Endothelial cell (in vitro differentiated cells): Measurements from ENCODE around the gene TAS2R41. TPM values are rescaled to one million over a fixed set of nuclear protein-coding genes. Genes with fewer than 3 reads are reported as not detected.
"Not testable (repeated sequence)": the region's sequence is repeated elsewhere in the genome, so short reads cannot be mapped to it uniquely, and the experiment has no call there.

Experiments used
- DNase-seq: peaks from one replicate; pipeline ENCODE4 v3.0.0; 2021; ENCODE audit warnings: low spot score
- H3K27ac Mint-ChIP-seq: one replicate; pipeline ENCODE4 v1.8.0; 2021; ENCODE audit warnings: mixed read lengths, inconsistent platforms; ENCODE audit not compliant: unreplicated experiment
- H3K27me3 Mint-ChIP-seq: one replicate; pipeline ENCODE4 v1.8.0; 2021; ENCODE audit warnings: mild to moderate bottlenecking, moderate library complexity, mixed read lengths, inconsistent platforms; ENCODE audit not compliant: unreplicated experiment
- H3K36me3 Mint-ChIP-seq: one replicate; pipeline ENCODE4 v1.8.0; 2021; ENCODE audit warnings: mild to moderate bottlenecking, low read depth, mixed read lengths, inconsistent platforms; ENCODE audit not compliant: unreplicated experiment
- H3K4me1 Mint-ChIP-seq: one replicate; pipeline ENCODE4 v1.8.0; 2021; ENCODE audit warnings: mild to moderate bottlenecking, mixed read lengths, inconsistent platforms; ENCODE audit not compliant: unreplicated experiment
- H3K4me3 Mint-ChIP-seq: one replicate; pipeline ENCODE4 v1.8.0; 2021; ENCODE audit warnings: mild to moderate bottlenecking, mixed read lengths, inconsistent platforms; ENCODE audit not compliant: unreplicated experiment
- H3K9me3 Mint-ChIP-seq: one replicate; pipeline ENCODE4 v1.8.0; 2021; ENCODE audit warnings: mixed read lengths, inconsistent platforms; ENCODE audit not compliant: unreplicated experiment
- total RNA-seq: library from RNA; stranded (reverse); fragmentation: NEBNext Ultra II Directional; extraction: Animal tissue kit (Norgen Biotek cat#: 25700); gene quantifications from one replicate; pipeline ENCODE4 v1.2.1, GENCODE V29; 2021; ENCODE audit not compliant: unreplicated experiment
- TF ChIP-seq, protein P1 (sequence below): fragments of 200-600 bp; sonication (generic); IDR thresholded peaks from one replicate; pipeline ENCODE4 v1.5.0; 2021; ENCODE audit warnings: antibody characterized with exemption; ENCODE audit not compliant: unreplicated experiment

The TAS2R41 gene
- total RNA-seq, 1 donor from 2014 or later: not detected

DNA sequence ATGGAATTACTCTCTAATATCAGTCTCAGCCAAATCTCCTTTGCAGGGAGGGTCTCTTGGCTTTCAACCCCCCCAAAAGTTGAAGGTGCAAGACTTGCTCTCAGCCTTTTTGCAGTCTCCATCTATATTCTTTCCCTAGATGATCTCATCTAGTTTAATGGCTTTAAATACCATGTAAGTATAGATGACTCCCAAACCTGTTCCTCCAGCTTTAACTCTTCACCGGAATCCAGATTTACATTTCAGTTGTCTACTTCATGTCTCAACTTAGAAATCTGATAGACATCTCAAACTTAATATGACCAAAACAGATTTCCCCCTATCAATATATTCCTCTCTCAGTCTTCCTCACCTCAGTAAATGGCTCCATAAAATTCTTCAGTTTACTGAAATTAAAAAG is 9.9 kb upstream of the TAS2R41 start:
- no peak for DNase-seq
- Mint-ChIP-seq H3K27ac (no peak overlapping the region), H3K4me1 (no peaks in the 10 kb centered on the region), H3K9me3 (no peaks in the 10 kb centered on the region), H3K4me3 (no peak overlapping the region), H3K36me3 (no peaks in the 10 kb centered on the region), H3K27me3 (no peaks in the 10 kb centered on the region)
- TF ChIP-seq, protein P1, sequence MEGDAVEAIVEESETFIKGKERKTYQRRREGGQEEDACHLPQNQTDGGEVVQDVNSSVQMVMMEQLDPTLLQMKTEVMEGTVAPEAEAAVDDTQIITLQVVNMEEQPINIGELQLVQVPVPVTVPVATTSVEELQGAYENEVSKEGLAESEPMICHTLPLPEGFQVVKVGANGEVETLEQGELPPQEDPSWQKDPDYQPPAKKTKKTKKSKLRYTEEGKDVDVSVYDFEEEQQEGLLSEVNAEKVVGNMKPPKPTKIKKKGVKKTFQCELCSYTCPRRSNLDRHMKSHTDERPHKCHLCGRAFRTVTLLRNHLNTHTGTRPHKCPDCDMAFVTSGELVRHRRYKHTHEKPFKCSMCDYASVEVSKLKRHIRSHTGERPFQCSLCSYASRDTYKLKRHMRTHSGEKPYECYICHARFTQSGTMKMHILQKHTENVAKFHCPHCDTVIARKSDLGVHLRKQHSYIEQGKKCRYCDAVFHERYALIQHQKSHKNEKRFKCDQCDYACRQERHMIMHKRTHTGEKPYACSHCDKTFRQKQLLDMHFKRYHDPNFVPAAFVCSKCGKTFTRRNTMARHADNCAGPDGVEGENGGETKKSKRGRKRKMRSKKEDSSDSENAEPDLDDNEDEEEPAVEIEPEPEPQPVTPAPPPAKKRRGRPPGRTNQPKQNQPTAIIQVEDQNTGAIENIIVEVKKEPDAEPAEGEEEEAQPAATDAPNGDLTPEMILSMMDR: no peak

DNA sequence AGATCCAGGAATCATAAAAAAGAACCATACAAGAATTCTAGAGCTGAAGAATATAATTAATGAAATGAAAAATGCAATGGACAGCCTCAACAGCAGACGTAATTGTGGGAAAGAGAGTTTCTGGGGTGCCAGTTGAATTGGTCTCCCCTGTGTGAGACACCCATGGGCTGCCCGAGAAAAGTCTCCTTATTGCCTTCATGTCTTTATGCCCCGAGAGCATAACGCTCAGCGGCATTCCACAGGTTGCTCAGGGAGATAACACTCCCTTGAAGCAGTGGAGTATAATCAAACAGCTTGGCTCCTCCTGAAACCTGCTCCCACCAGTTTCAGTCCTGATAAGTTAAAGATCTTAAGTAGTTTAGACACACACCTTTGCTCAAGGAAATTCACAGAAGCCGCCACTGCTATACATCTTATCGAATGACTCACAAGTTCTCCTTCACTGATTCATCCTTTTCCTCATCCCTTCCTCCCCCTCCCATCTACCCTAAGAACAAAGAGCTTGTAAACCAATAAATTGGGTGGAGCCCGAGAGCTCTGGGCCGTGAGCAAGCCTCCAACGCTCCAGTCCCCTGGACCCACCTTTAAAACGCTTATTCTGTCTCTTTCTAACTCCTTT is 5.5 kb upstream of the TAS2R41 start:
- H3K27me3 Mint-ChIP-seq, H3K27ac Mint-ChIP-seq, H3K36me3 Mint-ChIP-seq, DNase-seq, H3K4me3 Mint-ChIP-seq, H3K9me3 Mint-ChIP-seq, H3K4me1 Mint-ChIP-seq: not testable (repeated sequence)

DNA sequence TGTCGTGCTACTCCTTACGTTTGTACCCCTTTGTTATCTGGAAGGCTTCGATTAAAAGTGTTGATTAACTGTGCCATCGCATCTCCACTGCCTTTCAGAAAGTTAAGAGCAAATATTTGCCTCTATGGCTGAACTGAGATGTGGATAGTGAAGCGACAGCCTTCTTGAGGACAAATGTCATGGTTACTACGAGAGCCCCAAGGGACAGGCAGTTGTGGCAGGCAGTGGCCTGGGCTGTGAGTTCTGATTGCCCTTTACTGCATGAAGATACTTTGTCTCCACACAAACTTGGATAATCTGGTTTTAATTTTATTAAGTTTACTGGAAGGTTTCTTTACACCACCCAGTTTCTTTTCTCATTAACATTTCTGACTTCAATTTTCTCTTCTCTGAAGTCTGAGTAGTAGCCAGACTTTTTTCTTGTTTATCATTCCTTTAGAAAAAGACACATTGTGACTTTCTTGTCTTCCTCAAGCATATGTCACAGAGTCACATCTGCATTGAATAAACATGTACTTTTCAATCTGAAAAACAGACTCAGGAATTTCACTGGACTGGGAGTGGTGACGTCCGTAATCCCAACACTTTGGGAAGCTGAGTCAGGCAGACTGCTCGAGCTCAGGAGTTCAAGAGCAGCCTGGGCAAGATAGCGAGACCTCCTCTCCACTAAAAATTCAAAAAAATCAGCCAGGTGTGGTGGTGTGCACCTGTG is 1.5 kb downstream of the TAS2R41 start:
- no peak overlapping the region for H3K27ac Mint-ChIP-seq
- no peaks in the 10 kb centered on the region for H3K9me3 Mint-ChIP-seq
- H3K27me3 Mint-ChIP-seq: no peaks in the 10 kb centered on the region
- DNase-seq: no peak
- H3K36me3 Mint-ChIP-seq: no peaks in the 10 kb centered on the region
- TF ChIP-seq, protein P1: no peak
- no peaks in the 10 kb centered on the region for H3K4me1 Mint-ChIP-seq
- H3K4me3 Mint-ChIP-seq: no peak overlapping the region

DNA sequence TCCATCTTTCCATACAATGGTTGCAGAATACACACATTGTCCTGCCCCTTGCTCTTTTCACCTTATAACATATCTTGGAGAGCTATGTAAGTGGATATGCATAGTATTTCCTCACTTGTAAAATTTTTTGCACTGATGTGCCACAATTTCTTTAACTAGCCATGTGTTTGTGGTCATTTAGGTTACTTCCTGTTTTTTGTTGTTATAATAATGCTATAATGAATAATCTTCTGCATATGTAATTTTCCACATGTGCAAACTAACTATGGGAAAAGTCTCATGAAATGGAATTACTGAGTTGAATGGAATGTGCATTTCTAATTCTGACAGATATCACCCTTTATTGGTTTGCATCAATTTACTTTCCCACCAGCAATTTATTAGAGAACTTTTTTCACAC is 2.8 kb downstream of the TAS2R41 start:
- Mint-ChIP-seq H3K4me3 (no peak overlapping the region), H3K9me3 (no peaks in the 10 kb centered on the region), H3K27ac (no peak overlapping the region), H3K27me3 (no peaks in the 10 kb centered on the region), H3K36me3 (no peaks in the 10 kb centered on the region), H3K4me1 (no peaks in the 10 kb centered on the region)
- DNase-seq: no peak
- TF ChIP-seq, protein P1: no peak

DNA sequence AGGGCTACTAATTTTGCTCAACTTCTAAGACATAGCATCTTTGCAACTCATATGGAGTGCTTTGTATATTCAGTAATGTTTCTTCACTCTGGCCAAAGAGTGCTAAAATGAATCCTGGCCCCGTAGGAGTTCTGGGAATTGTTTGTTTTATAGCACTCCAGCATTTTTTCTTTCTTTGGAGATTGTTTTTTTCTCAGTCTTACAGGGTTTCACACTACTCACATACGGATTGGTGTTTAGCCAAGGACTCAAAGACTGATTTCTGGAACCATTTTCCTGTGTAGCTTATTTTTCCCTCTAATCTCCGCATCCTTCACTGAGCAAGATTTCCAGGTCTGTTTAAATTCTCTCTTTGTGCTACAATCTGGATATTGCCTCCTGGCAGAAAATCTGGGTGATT is 6.4 kb downstream of the TAS2R41 start:
- Mint-ChIP-seq H3K9me3 (no peaks in the 10 kb centered on the region), H3K27me3 (no peaks in the 10 kb centered on the region), H3K4me1 (no peaks in the 10 kb centered on the region), H3K36me3 (no peaks in the 10 kb centered on the region), H3K27ac (no peak overlapping the region), H3K4me3 (no peak overlapping the region)
- TF ChIP-seq, protein P1: no peak
- DNase-seq: no peak
